ENCODE measurements around the gene NDST4.

NDST4 gene

DNA sequence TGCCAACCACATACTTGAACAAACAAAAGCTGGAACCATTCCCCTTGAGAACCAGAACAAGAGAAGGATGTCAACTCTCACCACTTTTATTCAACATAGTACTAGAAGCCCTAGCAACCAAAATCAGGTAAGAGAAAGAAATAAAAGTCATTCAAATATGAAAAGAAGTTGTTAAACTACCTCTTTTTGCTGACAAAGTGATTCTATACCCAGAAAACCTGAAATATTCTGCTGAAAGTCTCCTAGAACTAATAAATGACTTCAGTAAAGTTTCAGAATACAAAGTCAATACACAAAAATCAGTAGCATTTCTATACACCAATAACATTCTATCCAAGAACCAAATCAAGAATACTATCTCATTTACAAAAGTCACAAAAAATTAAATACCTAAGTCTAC lies 327.9 kb downstream of the NDST4 start:
- H3K36me3 ChIP-seq (ENCODE audit: control insufficient read depth, insufficient read depth, low read length) = no peaks in the 10 kb centered on the region
- H3K27me3 ChIP-seq (ENCODE audit: control insufficient read depth, insufficient read depth, low read length) = no peaks in the 10 kb centered on the region
- H3K9ac ChIP-seq (ENCODE audit: low read length) = no peak overlapping the region
- no peak overlapping the region for H3K27ac ChIP-seq (ENCODE audit: low read depth, low read length)
- H3K4me3 ChIP-seq (ENCODE audit: low read depth, low read length) = no peak overlapping the region
- peaks cover 15% of the 10 kb centered on the region for H3K4me1 ChIP-seq (ENCODE audit: control insufficient read depth, insufficient read depth, low read length)
- no peaks in the 10 kb centered on the region for H3K9me3 ChIP-seq (ENCODE audit: control insufficient read depth, insufficient read depth, low read depth, low read length)

DNA sequence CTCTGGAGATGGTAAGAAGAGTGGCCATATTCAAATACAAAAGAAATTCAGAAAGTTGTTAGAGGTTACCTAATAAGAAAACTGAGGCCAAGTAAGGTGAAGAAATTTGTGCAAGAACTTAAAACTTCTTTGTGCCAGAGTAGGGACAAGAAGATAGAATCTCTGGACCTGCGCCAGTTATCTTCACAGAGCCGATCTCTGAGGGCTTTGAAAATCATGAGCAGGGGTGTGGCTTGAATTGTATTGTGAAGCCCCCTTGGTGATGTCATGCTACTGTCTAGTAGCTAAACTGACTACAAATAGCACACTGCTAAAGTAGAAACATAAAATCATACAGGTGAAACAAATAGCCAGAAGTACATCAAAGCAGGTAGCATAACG lies 330.2 kb downstream of the NDST4 start:
- Histone ChIP-seq H3K9me3 (ENCODE audit: control insufficient read depth, insufficient read depth, low read depth, low read length) (no peaks in the 10 kb centered on the region), H3K36me3 (ENCODE audit: control insufficient read depth, insufficient read depth, low read length) (no peaks in the 10 kb centered on the region), H3K4me1 (ENCODE audit: control insufficient read depth, insufficient read depth, low read length) (peaks cover 17% of the 10 kb centered on the region), H3K27me3 (ENCODE audit: control insufficient read depth, insufficient read depth, low read length) (no peaks in the 10 kb centered on the region), H3K27ac (ENCODE audit: low read depth, low read length) (no peak overlapping the region), H3K4me3 (ENCODE audit: low read depth, low read length) (no peak overlapping the region), H3K9ac (ENCODE audit: low read length) (no peak overlapping the region)

DNA sequence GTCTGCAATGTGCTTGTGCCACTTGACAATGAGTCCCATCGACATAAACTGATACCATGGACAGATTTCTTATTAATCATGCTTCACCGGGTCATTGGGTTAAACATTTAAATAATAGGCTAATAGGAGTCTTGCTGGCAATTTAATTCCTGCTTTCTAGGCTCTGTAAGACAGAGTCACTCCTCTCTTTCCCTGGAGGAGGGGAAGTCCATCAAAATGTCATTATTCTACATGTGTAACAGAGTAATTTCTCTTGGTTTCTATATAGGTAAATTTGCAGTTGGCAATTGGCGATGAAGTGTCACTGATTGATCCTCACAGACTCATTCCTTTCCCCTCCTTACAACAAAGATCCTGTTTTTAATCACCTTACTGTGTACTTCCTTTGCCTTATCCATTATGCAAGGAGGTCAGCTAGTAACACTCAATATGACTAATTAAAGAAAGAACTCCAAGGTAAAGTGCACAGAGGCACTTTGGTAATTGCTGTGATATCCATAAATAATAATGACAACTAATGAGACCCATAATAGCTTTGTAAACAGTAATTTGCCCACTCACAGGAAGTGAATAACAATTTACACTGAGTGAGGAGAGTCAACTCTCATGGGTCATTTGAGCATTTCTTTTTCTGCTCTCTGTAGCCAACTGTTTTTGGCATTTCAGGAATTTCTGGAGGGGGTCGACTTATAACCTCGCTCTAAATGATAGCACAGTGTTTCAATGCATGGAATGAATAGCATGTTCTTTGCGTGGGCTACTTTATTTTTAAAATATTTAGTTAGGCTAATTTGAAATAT lies 330.8 kb downstream of the NDST4 start:
- Histone ChIP-seq H3K27ac (ENCODE audit: low read depth, low read length) (no peak overlapping the region; the same call in 1 of the 2 replicates), H3K27me3 (ENCODE audit: control insufficient read depth, insufficient read depth, low read length) (no peaks in the 10 kb centered on the region), H3K4me3 (ENCODE audit: low read depth, low read length) (peak overlapping the region; percentile 18; the same call in 1 of the 2 replicates), H3K4me1 (ENCODE audit: control insufficient read depth, insufficient read depth, low read length) (peaks cover 17% of the 10 kb centered on the region), H3K9me3 (ENCODE audit: control insufficient read depth, insufficient read depth, low read depth, low read length) (no peaks in the 10 kb centered on the region), H3K9ac (ENCODE audit: low read length) (no peak overlapping the region), H3K36me3 (ENCODE audit: control insufficient read depth, insufficient read depth, low read length) (no peaks in the 10 kb centered on the region)

DNA sequence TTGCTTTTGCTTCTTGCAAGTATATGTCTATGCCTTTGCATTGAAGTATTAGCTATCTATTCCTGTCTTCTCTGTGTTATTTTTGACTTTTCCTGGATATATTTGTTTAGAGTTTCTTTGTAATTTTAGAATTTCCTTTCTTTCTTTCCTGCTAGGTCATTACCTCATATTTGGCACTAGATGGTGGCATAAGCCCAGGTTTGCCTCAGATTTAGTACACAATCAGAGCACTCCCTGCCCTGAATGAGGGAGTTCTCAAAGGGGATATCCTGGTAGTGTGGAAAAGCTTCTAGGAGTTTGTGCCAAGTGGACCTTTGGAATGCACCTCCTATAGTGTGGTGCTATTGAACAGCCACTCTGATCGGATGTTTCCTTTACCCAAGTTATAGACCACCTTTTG lies 333.2 kb downstream of the NDST4 start:
- no peak overlapping the region for H3K4me3 ChIP-seq (ENCODE audit: low read depth, low read length)

More for the DNA sequence above, 333.2 kb downstream of the NDST4 start:
- no peaks in the 10 kb centered on the region for H3K9me3 ChIP-seq (ENCODE audit: control insufficient read depth, insufficient read depth, low read depth, low read length)
- no peaks in the 10 kb centered on the region for H3K36me3 ChIP-seq (ENCODE audit: control insufficient read depth, insufficient read depth, low read length)
- H3K4me1 ChIP-seq (ENCODE audit: control insufficient read depth, insufficient read depth, low read length) = peaks cover 17% of the 10 kb centered on the region
- no peaks in the 10 kb centered on the region for H3K27me3 ChIP-seq (ENCODE audit: control insufficient read depth, insufficient read depth, low read length)
- H3K27ac ChIP-seq (ENCODE audit: low read depth, low read length) = no peak overlapping the region
- no peak overlapping the region for H3K9ac ChIP-seq (ENCODE audit: low read length)
